K562 (cell line): ENCODE data around the gene AGXT. TPM values are rescaled to one million over a fixed set of nuclear protein-coding genes. Genes with fewer than 3 reads are reported as not detected.

Source experiments
- ATAC-seq: fragments of 200-7000 bp; cut with Tn5 transposase; 3 replicates; pipeline ENCODE4 v1.9.1; 2020; ENCODE audit warnings: moderate library complexity
- BruUV-seq: library from RNA; stranded (reverse); fragments of 400-500 nt; replicated peaks from 2 replicates; lab custom pipeline; 2021; lab: Mats Ljungman, UMichigan
- CTCF ChIA-PET: fragments of 300-600 bp; formaldehyde crosslinking; extraction: SDS; loops from one replicate; lab custom pipeline; 2021; ENCODE audit warnings: low intra/inter-chr PET ratio; lab: Yijun Ruan, JAX
- POLR2A ChIA-PET: fragments of 300-600, 350-650 bp; sonication (Branson Sonifier 250); formaldehyde crosslinking; extraction: SDS; loops from one replicate; lab custom pipeline; 2021; ENCODE audit warnings: antibody characterized with exemption, inconsistent platforms; lab: Yijun Ruan, JAX
- DNase-seq, 4 experiments: peaks; one replicate each; pipeline versions ENCODE4 v3.0.0 to v3.0.0-alpha.2; 2011 to 2018; ENCODE audit warnings: low spot score in 3 of 4, mixed read lengths in 3 of 4; ENCODE audit errors: extremely low read depth in 1 of 4
- FAIRE-seq: peaks from 2 replicates; lab custom pipeline; 2011; peaks lifted over from hg19 to GRCh38; lab: Jason Lieb, UNC
- H2AFZ ChIP-seq: 2 replicates; pipeline ENCODE4 v1.6.0; 2011; ENCODE audit warnings: low read depth, low read length, control low read depth, inconsistent platforms
- H3K27ac ChIP-seq: fragments of 200-600 bp; 3 replicates; pipeline ENCODE4 v1.8.0; 2011; ENCODE audit warnings: low read depth, mild to moderate bottlenecking, control low read depth, inconsistent platforms, low read length, moderate library complexity, mixed read lengths; ENCODE audit errors: extremely low read depth
- H3K27me3 ChIP-seq, 2 experiments: fragments of 300-600 bp in 1 of 2; 2 replicates in 1 of 2; 3 replicates in 1 of 2; pipeline versions ENCODE4 v1.6.0 to v1.8.0; 2011; ENCODE audit warnings: inconsistent platforms in 2 of 2, low read length in 2 of 2, mild to moderate bottlenecking in 1 of 2, mixed read lengths in 1 of 2, moderate library complexity in 1 of 2; ENCODE audit not compliant: control insufficient read depth in 2 of 2, insufficient read depth in 2 of 2
- H3K36me3 ChIP-seq: fragments of 300-600 bp; 3 replicates; pipeline ENCODE4 v1.8.0; 2011; ENCODE audit warnings: mild to moderate bottlenecking, low read length, inconsistent platforms; ENCODE audit not compliant: control insufficient read depth, insufficient read depth
- H3K4me1 ChIP-seq, 2 experiments: fragments of 200-600 bp in 1 of 2; replicated peaks in 1 of 2; 2 replicates in 1 of 2; 3 replicates in 1 of 2; pipeline versions ENCODE4 v1.5.1 to v1.8.0; 2011; ENCODE audit warnings: inconsistent platforms in 2 of 2, low read length in 2 of 2, mild to moderate bottlenecking in 1 of 2, mixed read lengths in 1 of 2, moderate library complexity in 1 of 2; ENCODE audit not compliant: control insufficient read depth in 2 of 2, insufficient read depth in 2 of 2
- H3K4me2 ChIP-seq: 2 replicates; pipeline ENCODE4 v1.6.1; 2011; ENCODE audit warnings: low read length, control low read depth, inconsistent platforms, mixed read lengths; ENCODE audit not compliant: insufficient read depth
- H3K4me3 ChIP-seq: fragments of 200-600 bp; sonication (generic), shearing (Covaris generic); 2 replicates; pipeline ENCODE4 v1.5.1; 2016; ENCODE audit warnings: control low read depth, inconsistent platforms
- H3K79me2 ChIP-seq: fragments of 200-600 bp; 3 replicates; pipeline ENCODE4 v1.8.0; 2011; ENCODE audit warnings: low read length, inconsistent platforms; ENCODE audit not compliant: control insufficient read depth, insufficient read depth
- H3K9ac ChIP-seq, 2 experiments: 2 replicates each; pipeline versions ENCODE4 v1.6.0 to v1.6.1; 2011; ENCODE audit warnings: low read depth in 2 of 2, low read length in 2 of 2, control low read depth in 1 of 2, inconsistent platforms in 1 of 2, mild to moderate bottlenecking in 1 of 2, mixed read lengths in 1 of 2; ENCODE audit not compliant: insufficient read depth in 1 of 2
- H3K9me1 ChIP-seq: one replicate; pipeline ENCODE4 v1.6.0; 2011; ENCODE audit warnings: inconsistent platforms, mild to moderate bottlenecking, low read length, moderate library complexity; ENCODE audit not compliant: control insufficient read depth, insufficient read depth
- H3K9me3 ChIP-seq: replicated peaks from 2 replicates; pipeline ENCODE4 v1.5.1; 2011; ENCODE audit warnings: low read depth, low read length, inconsistent platforms; ENCODE audit not compliant: control insufficient read depth, insufficient read depth
- H4K20me1 ChIP-seq: replicated peaks from 2 replicates; pipeline ENCODE4 v1.6.1; 2011; ENCODE audit warnings: low read length, inconsistent platforms, mixed read lengths; ENCODE audit not compliant: control insufficient read depth, insufficient read depth
- ARNT ChIP-seq, 2 experiments: fragments of 450-650 bp; IDR thresholded peaks; 2 replicates each; pipeline ENCODE4 v1.6.1; 2016; ENCODE audit warnings: mild to moderate bottlenecking in 1 of 2
- CTBP1 ChIP-seq: fragments of 450-650 bp; IDR thresholded peaks from 2 replicates; pipeline ENCODE4 v1.6.1; 2016; ENCODE audit warnings: borderline replicate concordance
- KLF6 ChIP-seq: fragments of 250-450 bp; sonication (Bioruptor Pico); IDR thresholded peaks from 2 replicates; pipeline ENCODE4 v1.4.0; 2020; ENCODE audit warnings: mild to moderate bottlenecking, moderate library complexity, borderline replicate concordance
- RB1 ChIP-seq: fragments of 450-650 bp; IDR thresholded peaks from 2 replicates; pipeline ENCODE4 v1.6.1; 2017; ENCODE audit warnings: low read depth, mild to moderate bottlenecking
- ZBTB33 ChIP-seq: sonication (generic); formaldehyde crosslinking; IDR thresholded peaks from 2 replicates; pipeline ENCODE4 v1.8.1; 2023; ENCODE audit warnings: mild to moderate bottlenecking, missing genetic modification reagents
- ZNF347 ChIP-seq: fragments of 450-650 bp; formaldehyde crosslinking; IDR thresholded peaks from 2 replicates; pipeline ENCODE4 v1.4.0; 2020; ENCODE audit warnings: low read depth, mild to moderate bottlenecking, moderate library complexity
- WGBS: fragments of 100-300 bp; shearing (Covaris generic); methylation state at CpG from one replicate; pipeline ENCODE4 v1.1.6; 2016; ENCODE audit warnings: low coverage, mixed read lengths; ENCODE audit not compliant: insufficient coverage; ENCODE audit errors: missing lambda C conversion rate; 5-methylcytosine and 5-hydroxymethylcytosine counted together
- in situ Hi-C: fragments of 300-500 bp; cut with MboI; formaldehyde crosslinking; loops from 4 replicates; pipeline ENCODE4 v1.15.0; 2018; ENCODE audit warnings: inconsistent platforms, mixed read lengths
- intact Hi-C: fragments of 100-400 bp; cut with micrococcal nuclease; formaldehyde crosslinking; loops from 2 replicates; pipeline ENCODE4 v1.14.2; 2022
- polyA plus RNA-seq, 8 experiments: library from polyadenylated mRNA; depleted of rRNA in 4 of 8; stranded (reverse) in 5 of 8; unstranded in 3 of 8; fragments of >200 nt; fragmentation: Nextera tagmentation in 2 of 8; fragmentation: Illumina TruSeq in 1 of 8; extraction: Ambion mirVana in 2 of 8; extraction: Trizol in 1 of 8; gene quantifications; 2 replicates each; pipeline versions ENCODE4 v1.2.1 to v1.2.3, GENCODE V29; 2011 to 2014; ENCODE audit warnings: inconsistent platforms in 1 of 8, missing spikeins in 1 of 8
- total RNA-seq, 7 experiments: library from RNA; depleted of rRNA in 6 of 7; stranded (reverse); fragments of >200 nt in 6 of 7; fragmentation: Illumina TruSeq in 2 of 7; extraction: Trizol in 2 of 7; gene quantifications; 2 replicates each; pipeline versions ENCODE4 v1.2.1 to v1.2.3, GENCODE V29; 2011 to 2021; ENCODE audit warnings: low replicate concordance in 1 of 7
- TF ChIP-seq, protein P1 (sequence below): fragments of 250-450 bp; sonication (Bioruptor Pico); IDR thresholded peaks from 2 replicates; pipeline ENCODE4 v1.4.0; 2020

AGXT gene
- total and polyA plus RNA-seq, 9 of the 15 experiments (the other 6 are each of a cell fraction or from before 2014, with no cell fraction given): 0.18 TPM; not detected in 8

- H3K79me2 ChIP-seq: no peaks in the 10 kb centered on the region
- in situ Hi-C loops (no loop called here), intact Hi-C loops (no loop called here)
- TF ChIP-seq KLF6 (CRISPR knock-in tag): no peak
- H3K9ac ChIP-seq: no peak overlapping the region
- H3K36me3 ChIP-seq: no peaks in the 10 kb centered on the region
- H3K4me3 ChIP-seq: no peak overlapping the region
- no peak for ATAC-seq
- no peak for FAIRE-seq
- 7% methylated on average over 13 of the region's 14 CpGs for WGBS
- CTCF ChIA-PET: no interaction called here
- POLR2A ChIA-PET: interaction anchor here (0.6 kb wide), 1 partner anchor 40 kb away, joined by 3 read pairs; no protein-coding TSS in a partner anchor
- no peaks in the 10 kb centered on the region for H3K9me1 ChIP-seq
- no peak overlapping the region for H3K27ac ChIP-seq
- H3K4me1 ChIP-seq: peaks cover 0 to 6% of the 10 kb centered on the region in 2 experiments; a peak in 1 of 5 replicates
- H3K4me2 ChIP-seq: no peak overlapping the region
- H2AFZ ChIP-seq: no peak overlapping the region
- H4K20me1 ChIP-seq: 0 out of 2 replicates have a peak, but pooled peaks cover 7% of the 10 kb centered on the region
- no peak for DNase-seq
- no peaks in the 10 kb centered on the region for H3K9me3 ChIP-seq
- no TSS peak for BruUV-seq
- peaks cover 0 to 52% of the 10 kb centered on the region in 2 experiments; a peak in 3 of 5 replicates for H3K27me3 ChIP-seq
These were observed 33.5 kb downstream of the AGXT start for GRCh38 chr2:240901986-240902614.

GRCh38 chr2:240902615-240903041 lies 34.0 kb downstream of the AGXT start:
- H3K27me3 ChIP-seq: peaks cover 0 to 57% of the 10 kb centered on the region in 2 experiments; a peak in 3 of 5 replicates
- BruUV-seq: no TSS peak
- no peak overlapping the region for H3K4me3 ChIP-seq
- DNase-seq (no peak), ATAC-seq (no peak), FAIRE-seq (no peak)
- no peaks in the 10 kb centered on the region for H3K9me3 ChIP-seq
- H3K9ac ChIP-seq: no peak overlapping the region
- H4K20me1 ChIP-seq: 0 out of 2 replicates have a peak, but pooled peaks cover 7% of the 10 kb centered on the region
- H2AFZ ChIP-seq: no peak overlapping the region
- no peak overlapping the region for H3K4me2 ChIP-seq
- H3K36me3 ChIP-seq: no peaks in the 10 kb centered on the region
- no peaks in the 10 kb centered on the region for H3K9me1 ChIP-seq
- WGBS: 0% methylated on average over 7 of the region's 7 CpGs
- intact Hi-C loops (no loop called here), in situ Hi-C loops (no loop called here)
- 0 out of 5 replicates have a peak, but pooled peaks cover 0 to 6% of the 10 kb centered on the region in 2 experiments for H3K4me1 ChIP-seq
- H3K27ac ChIP-seq: no peak overlapping the region
- ChIA-PET POLR2A (interaction anchor here (0.6 kb wide), 1 partner anchor 40 kb away, joined by 3 read pairs; no protein-coding TSS in a partner anchor), CTCF (no interaction called here)
- no peaks in the 10 kb centered on the region for H3K79me2 ChIP-seq
- TF ChIP-seq, protein P1, sequence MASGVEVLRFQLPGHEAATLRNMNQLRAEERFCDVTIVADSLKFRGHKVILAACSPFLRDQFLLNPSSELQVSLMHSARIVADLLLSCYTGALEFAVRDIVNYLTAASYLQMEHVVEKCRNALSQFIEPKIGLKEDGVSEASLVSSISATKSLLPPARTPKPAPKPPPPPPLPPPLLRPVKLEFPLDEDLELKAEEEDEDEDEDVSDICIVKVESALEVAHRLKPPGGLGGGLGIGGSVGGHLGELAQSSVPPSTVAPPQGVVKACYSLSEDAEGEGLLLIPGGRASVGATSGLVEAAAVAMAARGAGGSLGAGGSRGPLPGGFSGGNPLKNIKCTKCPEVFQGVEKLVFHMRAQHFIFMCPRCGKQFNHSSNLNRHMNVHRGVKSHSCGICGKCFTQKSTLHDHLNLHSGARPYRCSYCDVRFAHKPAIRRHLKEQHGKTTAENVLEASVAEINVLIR (CRISPR knock-in tag): no peak
- TF ChIP-seq ARNT (IDR thresholded peaks at IDR 0.05) (no peak), ZBTB33 (CRISPR knock-in tag) (no peak), ZNF347 (CRISPR knock-in tag) (no peak), CTBP1 (no peak), RB1 (no peak)
